Body of pancreas (tissue), 4 donors: Measurements from ENCODE around the gene PNPT1.

Experiments used
- CTCF ChIP-seq, 7 experiments: fragments of 450-650 bp in 4 of 7; fragments of 200-600 bp in 3 of 7; sonication (generic) in 3 of 7; IDR thresholded peaks; one replicate each; pipeline ENCODE4 v1.5.1; 2016 to 2019; ENCODE audit warnings: antibody characterized with exemption in 7 of 7
- POLR2A ChIP-seq, 3 donors: fragments of 450-650 bp; IDR thresholded peaks; one replicate each; pipeline ENCODE4 v1.6.1; 2016; ENCODE audit warnings: antibody characterized with exemption in 3 of 3, mild to moderate bottlenecking in 2 of 3

- TF ChIP-seq CTCF (IDR thresholded peaks at IDR 0.05) (no peak), POLR2A (IDR thresholded peaks at IDR 0.05) (no peak)
Observed at GRCh38 chr2:55621802-55622201, 71.8 kb downstream of the PNPT1 start.
